Measurements from ENCODE around the gene SHQ1. TPM values are rescaled to one million over a fixed set of nuclear protein-coding genes. Genes with fewer than 3 reads are reported as not detected.

The SHQ1 gene
- total RNA-seq = 12.4 TPM in 2 replicates

GRCh38 chr3:72847751-72848702 is at the start of gene SHQ1:
Gene SHQ1, minus strand, starts transcription at chr3:72848445. Its CDS starts 105 bp downstream, at chr3:72848340.
- DNase-seq (ENCODE audit: extremely low read depth, low read depth, low spot score) = peak; percentile 62

GRCh38 chr3:72897758-72898007 is 49.4 kb upstream of the SHQ1 start:
- DNase-seq (ENCODE audit: extremely low read depth, low read depth, low spot score) = no peak

DNA sequence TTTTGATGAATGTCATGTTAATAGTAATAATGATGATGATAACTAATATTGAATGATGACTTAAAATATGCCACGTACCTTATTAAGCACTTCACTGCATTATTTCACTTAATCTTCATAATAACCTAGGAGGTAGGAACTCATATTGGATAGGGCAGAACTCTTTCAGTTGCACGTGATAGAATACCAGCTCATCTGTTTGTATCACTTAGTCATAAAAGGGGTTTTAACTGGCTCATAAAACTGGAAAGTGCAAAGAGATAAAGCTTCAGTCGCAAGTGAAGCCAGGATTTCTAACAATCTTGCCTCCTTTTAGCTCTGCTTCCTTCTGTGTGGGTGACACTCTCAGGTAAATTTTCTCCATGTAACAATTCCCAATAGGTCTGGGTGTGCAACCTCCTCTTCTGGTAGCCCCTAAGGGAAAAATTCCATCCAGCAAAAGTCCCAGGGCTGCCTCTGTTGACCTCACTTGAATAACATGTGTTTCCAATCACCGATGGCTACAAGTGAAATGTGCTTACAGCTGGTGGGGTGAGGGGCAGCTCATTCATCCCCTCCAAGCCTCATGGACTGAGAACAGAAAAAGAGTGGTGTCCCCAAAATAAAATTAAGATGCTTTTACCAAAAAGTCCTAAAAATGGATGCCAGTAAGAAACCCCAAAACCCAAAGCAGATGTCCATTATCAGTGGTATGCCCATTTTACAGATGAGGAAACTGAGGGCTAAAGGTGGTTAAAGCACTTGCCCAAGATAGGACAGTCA is 48.9 kb upstream of the SHQ1 start:
- no peak for DNase-seq (ENCODE audit: extremely low read depth, low read depth, low spot score)

DNA sequence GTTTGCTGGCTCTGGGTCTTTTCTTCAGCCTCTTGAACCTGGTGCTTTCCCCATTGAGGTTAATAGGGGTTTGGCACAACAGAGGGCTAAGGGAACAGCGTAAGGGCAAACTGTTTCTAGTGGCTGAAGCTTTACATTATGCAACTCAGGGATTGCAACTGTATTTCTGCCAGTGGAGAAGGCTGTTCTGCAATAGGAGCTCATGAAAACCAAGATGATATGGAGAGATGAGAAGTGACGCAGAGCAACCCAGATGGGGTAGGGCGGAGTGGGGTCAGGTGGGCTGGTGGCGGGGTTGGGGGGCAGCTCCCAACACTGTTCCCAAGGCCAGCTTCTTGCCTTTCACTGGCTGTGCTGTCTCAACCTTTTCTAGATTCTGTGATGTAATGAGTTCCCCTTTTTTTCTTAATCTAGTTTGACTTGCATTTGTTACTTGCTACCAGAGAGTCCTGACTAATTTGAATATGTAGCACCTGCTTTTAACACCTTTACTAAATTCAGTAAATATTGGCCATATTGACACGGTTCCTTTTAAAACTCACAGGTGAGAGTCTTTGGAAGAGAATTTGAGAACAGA is 46.8 kb upstream of the SHQ1 start:
- DNase-seq (ENCODE audit: extremely low read depth, low read depth, low spot score) = no peak

GRCh38 chr3:72892870-72893269 is 44.6 kb upstream of the SHQ1 start:
- no peak for DNase-seq (ENCODE audit: extremely low read depth, low read depth, low spot score)

DNA sequence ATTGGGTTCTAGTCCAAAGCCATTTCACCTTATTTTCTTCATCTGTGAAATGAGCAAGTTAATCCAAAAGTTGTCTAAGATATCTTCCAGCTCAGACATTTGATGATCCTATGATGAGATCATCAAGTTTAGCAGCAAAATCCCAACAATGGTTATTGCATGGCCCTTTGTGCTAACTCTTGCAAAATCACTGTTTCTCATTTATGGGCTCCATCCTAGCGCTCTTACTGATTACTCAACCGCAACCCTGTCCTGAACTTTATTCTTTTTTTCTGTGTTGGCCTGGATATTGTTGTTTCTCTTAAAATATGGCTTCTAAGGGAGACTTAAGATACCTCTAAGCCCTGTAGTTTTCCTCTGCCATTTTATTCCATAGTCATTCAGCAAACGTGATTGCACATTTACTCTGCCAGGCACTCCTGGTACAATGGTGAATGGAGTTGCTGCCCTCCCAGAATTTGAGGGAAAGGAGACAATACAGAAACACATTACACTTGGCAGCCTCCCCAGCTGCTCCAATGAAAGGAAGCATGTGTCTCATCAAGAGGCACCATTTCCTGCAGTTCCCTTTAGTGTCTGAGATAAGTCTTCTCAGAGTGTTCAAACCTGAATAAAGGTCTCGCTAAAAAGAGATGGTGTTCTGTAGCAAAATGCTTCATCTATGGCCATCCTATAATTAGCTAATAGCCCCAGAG is 44.0 kb upstream of the SHQ1 start:
- no peak for DNase-seq (ENCODE audit: extremely low read depth, low read depth, low spot score)

DNA sequence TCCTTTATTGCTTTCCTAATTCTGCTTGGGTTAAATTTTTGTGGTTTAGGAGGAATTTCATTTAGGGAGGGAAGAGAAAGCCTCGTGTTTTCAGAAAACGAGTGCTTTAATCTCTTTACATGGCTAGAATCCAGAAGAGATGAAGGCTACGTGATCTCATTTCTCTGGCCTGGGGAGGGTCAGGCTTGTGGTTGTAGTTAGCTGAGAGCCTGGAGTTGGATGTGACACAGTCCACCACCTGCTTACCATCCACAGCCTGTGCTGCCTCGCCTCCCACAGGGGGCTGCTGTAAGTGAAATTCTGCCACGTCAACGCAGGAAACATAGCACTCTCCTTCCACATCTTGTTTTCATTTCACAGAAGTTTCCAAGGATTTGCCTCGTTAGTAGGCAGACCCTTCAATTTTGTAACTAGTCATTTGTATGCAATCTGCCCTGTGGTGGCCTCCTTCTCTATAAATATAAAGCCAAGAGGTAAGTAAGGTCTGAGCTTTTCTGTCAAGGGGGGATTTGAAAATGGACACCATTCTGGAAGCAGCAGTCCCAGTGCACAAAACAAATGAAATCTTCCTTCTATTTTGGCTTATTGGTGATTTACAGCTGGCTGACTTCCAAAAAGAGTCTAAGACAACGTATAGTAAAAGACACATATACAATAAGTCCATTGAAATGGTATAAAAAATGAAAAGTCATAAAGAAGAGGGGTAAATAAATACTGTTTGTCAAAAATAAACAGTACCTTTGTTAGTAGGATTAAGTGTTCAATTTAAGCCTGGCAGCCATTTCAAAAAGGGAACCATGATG is 43.0 kb upstream of the SHQ1 start:
- DNase-seq (ENCODE audit: extremely low read depth, low read depth, low spot score) = no peak

DNA sequence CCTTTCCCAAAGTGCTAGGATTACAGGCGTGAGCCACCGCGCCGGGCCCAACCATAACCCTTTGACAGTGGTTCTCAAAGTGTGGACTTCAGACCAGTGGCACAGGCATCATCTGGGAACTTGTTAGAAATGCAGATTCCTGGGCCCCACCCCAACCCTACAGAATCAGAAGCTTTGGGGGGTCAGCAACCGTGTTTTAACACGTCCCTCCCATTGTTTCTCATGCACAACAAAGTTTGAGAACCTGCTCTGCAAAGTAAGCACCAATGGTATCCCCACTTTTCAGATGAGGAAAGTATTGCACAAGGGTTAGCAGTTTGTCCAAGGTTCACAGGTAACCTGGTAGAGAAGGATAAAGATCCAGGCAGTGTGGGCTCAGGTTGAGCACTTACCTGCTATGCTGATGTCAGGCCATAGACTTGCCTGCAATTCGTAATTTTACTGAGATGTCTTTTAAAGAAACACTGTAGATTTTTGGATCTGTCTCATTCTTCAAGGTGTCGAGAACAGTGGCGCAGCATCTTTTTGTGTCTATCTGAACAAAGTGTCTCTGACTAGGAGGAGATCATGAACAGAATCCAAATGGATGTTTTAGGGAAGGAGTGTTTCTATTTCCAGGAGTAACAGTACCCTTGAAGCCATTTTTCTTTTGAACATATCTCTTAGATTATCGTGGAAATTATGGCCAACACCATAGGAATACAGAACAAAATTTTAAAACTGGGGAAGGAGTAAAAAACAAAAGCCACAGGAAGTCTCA is 42.1 kb upstream of the SHQ1 start:
- no peak for DNase-seq (ENCODE audit: extremely low read depth, low read depth, low spot score)

DNA sequence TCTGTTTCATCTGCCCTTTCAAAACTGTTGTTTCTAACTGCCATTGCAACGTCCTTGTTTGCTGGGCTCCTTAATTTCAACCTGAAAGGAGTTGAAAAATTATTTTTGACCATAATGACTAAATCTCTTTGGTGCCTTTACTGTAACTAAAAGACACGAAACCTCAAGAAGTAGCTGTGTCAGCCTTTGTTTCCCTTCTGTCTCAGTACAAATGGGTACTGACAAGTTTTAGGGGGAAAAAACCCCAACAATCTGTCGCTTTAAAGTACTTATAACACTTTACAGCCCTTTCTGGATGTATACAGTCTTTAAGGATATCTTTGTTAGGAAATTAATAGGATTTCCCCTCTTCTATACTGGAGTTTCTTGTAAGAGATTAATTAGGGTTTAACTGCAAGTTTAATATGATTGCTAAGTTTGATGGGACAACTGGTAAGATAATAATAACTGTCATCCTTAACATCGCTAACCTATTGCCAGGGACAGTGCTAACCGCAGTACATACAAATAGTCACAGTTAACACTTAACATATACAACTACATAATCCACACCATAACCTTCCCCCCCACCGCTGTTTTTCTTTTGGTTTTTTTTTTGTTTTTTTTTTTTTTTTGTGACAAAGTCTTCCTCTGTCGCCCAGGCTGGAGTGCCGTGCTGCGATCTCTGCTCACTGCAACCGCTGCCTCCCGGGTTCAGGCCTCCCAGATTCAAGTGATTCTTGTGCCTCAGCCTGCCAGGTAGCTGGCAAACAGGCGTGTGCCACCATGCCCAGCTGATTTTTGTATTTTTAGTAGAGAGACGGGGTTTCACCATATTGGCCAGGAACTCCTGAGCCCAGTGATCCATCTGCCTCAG is 41.3 kb upstream of the SHQ1 start:
- DNase-seq (ENCODE audit: extremely low read depth, low read depth, low spot score) = no peak

GRCh38 chr3:72888546-72889309 is 40.5 kb upstream of the SHQ1 start:
- no peak for DNase-seq (ENCODE audit: extremely low read depth, low read depth, low spot score)

- DNase-seq (ENCODE audit: extremely low read depth, low read depth, low spot score) = no peak
Observed at GRCh38 chr3:72887705-72888545, 39.7 kb upstream of the SHQ1 start, which contains the start of gene GXYLT2. Gene GXYLT2, plus strand, starts transcription at chr3:72888046. Its CDS starts 188 bp downstream, at chr3:72888234.

DNA sequence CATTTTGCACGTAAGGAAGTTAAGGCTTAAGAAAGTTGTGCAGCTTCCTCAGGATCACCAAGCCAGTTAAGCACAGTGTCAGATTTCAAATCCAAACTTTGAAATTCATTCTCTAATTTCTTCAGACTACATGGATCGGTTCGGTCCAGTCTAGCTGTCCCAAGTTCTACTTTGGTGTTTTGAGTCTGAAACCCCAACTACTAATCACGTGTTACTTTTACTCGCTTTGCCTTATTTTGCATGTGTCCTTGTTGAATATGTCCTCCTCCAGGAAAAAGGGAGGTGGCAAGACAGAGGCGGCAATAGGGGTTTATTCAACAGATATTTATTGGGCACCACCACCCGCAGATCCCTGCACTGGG is 39.1 kb upstream of the SHQ1 start:
- DNase-seq (ENCODE audit: extremely low read depth, low read depth, low spot score) = no peak

DNA sequence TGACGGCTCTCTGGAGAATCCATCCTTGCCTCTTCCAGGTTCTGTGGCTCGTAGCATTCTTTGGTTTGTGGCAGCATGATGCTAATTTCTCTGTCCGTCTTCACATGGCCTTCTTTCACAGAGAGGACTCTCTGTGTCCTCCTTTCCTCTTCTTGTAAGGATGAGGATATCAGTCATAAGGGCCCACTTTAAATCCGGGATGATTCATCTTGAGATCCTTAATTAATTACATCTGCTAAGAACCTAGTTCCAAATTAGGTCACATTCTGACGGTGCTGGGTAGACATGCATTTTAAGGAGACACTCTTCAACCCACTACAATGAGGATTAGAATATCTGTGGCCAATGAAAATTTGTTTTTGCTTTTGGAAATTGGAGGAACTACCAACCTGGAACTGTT is 23.9 kb upstream of the SHQ1 start:
- no peak for DNase-seq (ENCODE audit: extremely low read depth, low read depth, low spot score)

DNA sequence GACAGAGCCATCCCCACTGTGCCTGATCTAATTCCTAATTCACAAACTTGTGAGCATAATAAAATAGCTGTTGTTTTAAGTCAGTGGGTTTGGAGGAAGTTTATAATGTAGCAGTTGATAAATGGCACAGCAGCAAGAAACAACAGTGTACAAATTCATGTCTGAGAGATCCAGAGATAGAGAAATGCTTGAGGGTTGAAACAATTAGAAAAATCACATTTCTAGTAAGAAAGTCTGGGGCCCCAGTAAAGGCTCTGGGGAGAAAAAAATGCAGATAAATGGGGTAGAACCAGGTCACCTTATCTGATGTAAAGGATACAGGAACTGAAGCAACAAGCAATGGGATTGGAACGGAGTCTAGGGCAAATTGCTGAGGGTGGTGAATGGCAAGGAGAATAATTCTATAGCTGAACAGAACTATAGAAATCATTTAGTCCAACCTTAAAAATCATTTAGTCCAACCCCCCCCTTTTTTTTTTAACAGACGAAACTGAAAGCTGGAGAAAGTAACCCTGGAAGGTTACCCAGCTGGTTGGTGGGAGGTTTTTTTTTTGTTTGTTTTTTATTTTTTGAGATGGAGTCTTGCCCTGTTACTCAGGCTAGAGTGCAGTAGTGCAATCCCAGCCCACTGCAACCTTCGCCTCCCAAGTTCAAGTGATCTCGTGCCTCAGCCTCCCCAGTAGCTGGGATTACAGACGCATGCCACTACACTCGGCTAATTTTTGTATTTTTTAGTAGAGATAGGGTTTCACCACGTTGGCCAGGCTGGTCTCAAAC is 14.3 kb upstream of the SHQ1 start:
- no peak for DNase-seq (ENCODE audit: extremely low read depth, low read depth, low spot score)

- DNase-seq (ENCODE audit: extremely low read depth, low read depth, low spot score) = no peak
Observed at GRCh38 chr3:72860846-72861245, 12.6 kb upstream of the SHQ1 start.

GRCh38 chr3:72860053-72860452 is 11.8 kb upstream of the SHQ1 start:
- DNase-seq (ENCODE audit: extremely low read depth, low read depth, low spot score) = no peak
